OCI-LY7 (cell line): ENCODE measurements around the gene IMP4. TPM values are rescaled to one million over a fixed set of nuclear protein-coding genes. Genes with fewer than 3 reads are reported as not detected.

Source experiments
- BruUV-seq: library from RNA; stranded (reverse); fragments of 400-500 nt; replicated peaks from 2 replicates; lab custom pipeline; 2021; lab: Mats Ljungman, UMichigan
- CTCF ChIA-PET: fragments of 300-600 bp; sonication (Branson Sonifier 250); formaldehyde crosslinking; loops from one replicate; lab custom pipeline; 2022; ENCODE audit warnings: antibody characterized with exemption; ENCODE audit not compliant: unreplicated experiment; lab: Charles Lee
- POLR2A ChIA-PET: fragments of 300-600 bp; sonication (Branson Sonifier 250); formaldehyde crosslinking; loops from one replicate; lab custom pipeline; 2022; ENCODE audit warnings: antibody characterized with exemption; lab: Charles Lee
- DNase-seq: peaks from one replicate; pipeline ENCODE4 v3.0.0-alpha.2; 2015; ENCODE audit warnings: low spot score
- H2AFZ ChIP-seq: fragments of 200-600 bp; sonication (generic), shearing (Covaris generic); 2 replicates; pipeline ENCODE4 v1.6.1; 2014; ENCODE audit warnings: mild to moderate bottlenecking, antibody characterized with exemption, low read length, moderate library complexity
- H3K27ac ChIP-seq: fragments of 200-600 bp; sonication (generic); 2 replicates; pipeline ENCODE4 v1.5.1; 2014; ENCODE audit warnings: mixed run types, low read depth, mild to moderate bottlenecking, moderate library complexity, low read length, inconsistent platforms; ENCODE audit not compliant: poor library complexity, severe bottlenecking
- H3K36me3 ChIP-seq: fragments of 200-600 bp; sonication (generic); 2 replicates; pipeline ENCODE4 v1.6.1; 2014; ENCODE audit warnings: mild to moderate bottlenecking, antibody characterized with exemption, low read length, moderate library complexity, mixed read lengths; ENCODE audit not compliant: insufficient read depth
- H3K4me1 ChIP-seq: fragments of 200-600 bp; sonication (generic); 2 replicates; pipeline ENCODE4 v1.5.1; 2014; ENCODE audit warnings: mild to moderate bottlenecking, low read length; ENCODE audit not compliant: insufficient read depth, poor library complexity, severe bottlenecking
- H3K4me2 ChIP-seq: fragments of 200-600 bp; sonication (generic); 2 replicates; pipeline ENCODE4 v1.6.1; 2014; ENCODE audit warnings: mild to moderate bottlenecking, low read length
- H3K4me3 ChIP-seq: fragments of 200-600 bp; sonication (generic); 2 replicates; pipeline ENCODE4 v1.5.1; 2014; ENCODE audit warnings: mild to moderate bottlenecking, low read depth, low read length; ENCODE audit not compliant: poor library complexity, severe bottlenecking
- H3K79me2 ChIP-seq: fragments of 200-600 bp; sonication (generic); 2 replicates; pipeline ENCODE4 v1.6.1; 2016; ENCODE audit warnings: low read depth, mild to moderate bottlenecking, low read length, moderate library complexity, mixed read lengths; ENCODE audit not compliant: insufficient read depth
- H3K9me2 ChIP-seq: fragments of 200-600 bp; sonication (generic); 2 replicates; pipeline ENCODE4 v1.6.1; 2016; ENCODE audit warnings: mild to moderate bottlenecking, low read length, mixed read lengths; ENCODE audit not compliant: insufficient read depth
- H3K9me3 ChIP-seq: fragments of 200-600 bp; sonication (generic); 2 replicates; pipeline ENCODE4 v1.6.1; 2014; ENCODE audit warnings: mild to moderate bottlenecking, mixed run types, low read length, mixed read lengths
- H4K20me1 ChIP-seq: fragments of 200-600 bp; sonication (generic); 2 replicates; pipeline ENCODE4 v1.6.1; 2014; ENCODE audit warnings: mild to moderate bottlenecking, antibody characterized with exemption, low read length, moderate library complexity, mixed read lengths; ENCODE audit not compliant: insufficient read depth
- CTCF ChIP-seq: fragments of 200-600 bp; sonication (generic); conservative IDR thresholded peaks from 2 replicates; pipeline ENCODE4 v1.5.1; 2014; ENCODE audit warnings: mild to moderate bottlenecking, antibody characterized with exemption, low read length, moderate library complexity, mixed read lengths
- EZH2phosphoT487 ChIP-seq: fragments of 200-600 bp; sonication (generic); IDR thresholded peaks from 2 replicates; pipeline ENCODE4 v1.6.1; 2018; ENCODE audit warnings: low read depth, borderline replicate concordance, mild to moderate bottlenecking, mixed run types, antibody characterized with exemption, low read length, moderate library complexity, mixed read lengths
- intact Hi-C: fragments of 100-400 bp; cut with micrococcal nuclease; formaldehyde crosslinking; loops from one replicate; pipeline ENCODE4 v1.10.0; 2022; ENCODE audit not compliant: unreplicated experiment
- total RNA-seq, 2 experiments: library from RNA; depleted of rRNA in 1 of 2; stranded (reverse); fragments of >200 nt in 1 of 2; shearing (Covaris generic) in 1 of 2; gene quantifications; 2 replicates each; pipeline ENCODE4 v1.2.3, GENCODE V29; 2014 to 2022

IMP4 gene
- total RNA-seq, 2 experiments from 2014 or later: 266 to 314 TPM

DNA sequence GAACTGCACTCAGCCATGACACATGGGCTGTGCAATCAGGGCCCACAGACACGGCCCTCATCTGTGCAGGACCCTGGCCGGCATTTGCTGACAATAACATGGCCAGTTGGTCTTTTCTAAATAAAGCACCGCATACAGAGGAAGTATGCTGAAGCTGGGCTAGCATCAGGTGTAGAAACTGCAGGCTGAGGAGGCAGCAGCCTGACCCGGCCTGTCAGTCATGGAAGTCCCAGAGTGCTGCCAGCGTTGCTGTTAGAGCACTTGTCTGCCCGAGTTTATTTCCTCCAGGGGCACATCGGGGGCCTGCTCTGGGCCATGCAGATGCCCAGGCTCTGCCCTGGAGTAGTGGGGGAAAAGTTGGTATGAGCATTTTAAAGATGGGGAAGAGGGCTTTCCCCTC is 9.0 kb downstream of the IMP4 start:
- peak; percentile 84 for DNase-seq
- CTCF ChIA-PET: interaction anchor here (0.7 to 1.6 kb wide), 2 partner anchors 9 to 25 kb away, joined by 5 to 6 read pairs; partner anchors contain the start of gene IMP4
- Histone ChIP-seq H3K4me2 (peak overlapping the region; percentile 93), H3K9me2 (no peaks in the 10 kb centered on the region), H3K9me3 (no peaks in the 10 kb centered on the region), H4K20me1 (no peaks in the 10 kb centered on the region), H3K4me1 (peaks cover 88% of the 10 kb centered on the region), H3K36me3 (peaks cover 47% of the 10 kb centered on the region), H3K4me3 (peak overlapping the region; percentile 57), H2AFZ (no peak overlapping the region), H3K79me2 (peaks cover 32% of the 10 kb centered on the region), H3K27ac (peak overlapping the region; percentile 97)
- intact Hi-C loops: loop anchor here (2.0 to 10.0 kb wide), 2 partner anchors 35 to 1233 kb away; no protein-coding TSS in a partner anchor
- BruUV-seq: no TSS peak
- POLR2A ChIA-PET: interaction anchor here (0.9 to 15.9 kb wide), 6 partner anchors 9 to 34 kb away, joined by 3 to 251 read pairs (median 62); partner anchors contain the start of gene IMP4
- TF ChIP-seq EZH2phosphoT487 (no peak), CTCF (no peak)

- ChIA-PET POLR2A (interaction anchor here (0.9 to 15.9 kb wide), 6 partner anchors 10 to 34 kb away, joined by 3 to 251 read pairs (median 62); partner anchors contain the start of gene IMP4), CTCF (interaction anchor here (1.6 kb wide), 1 partner anchor 9 kb away, joined by 5 read pairs; the partner anchor contains the start of gene IMP4)
- Histone ChIP-seq H4K20me1 (no peaks in the 10 kb centered on the region), H3K9me2 (no peaks in the 10 kb centered on the region), H2AFZ (no peak overlapping the region), H3K27ac (peak overlapping the region; percentile 97), H3K4me2 (peak overlapping the region; percentile 93), H3K9me3 (no peaks in the 10 kb centered on the region), H3K79me2 (peaks cover 32% of the 10 kb centered on the region), H3K36me3 (peaks cover 42% of the 10 kb centered on the region), H3K4me1 (peaks cover 83% of the 10 kb centered on the region), H3K4me3 (peak overlapping the region; percentile 57)
- DNase-seq: peak; percentile 47
- no TSS peak for BruUV-seq
- intact Hi-C loops: loop anchor here (10.0 kb wide), 1 partner anchor 1233 kb away; no protein-coding TSS in a partner anchor
- TF ChIP-seq CTCF (no peak), EZH2phosphoT487 (no peak)
Observed at GRCh38 chr2:130352237-130352636, 9.5 kb downstream of the IMP4 start.
